Endodermal cell (in vitro differentiated cells): Measurements from ENCODE around the gene TBC1D19. TPM values are rescaled to one million over a fixed set of nuclear protein-coding genes. Genes with fewer than 3 reads are reported as not detected.

Source experiments
- DNase-seq: peaks from one replicate; pipeline ENCODE4 v3.0.0-alpha.2; 2017
- H3K27ac ChIP-seq: 2 replicates; pipeline ENCODE4 v1.5.1; 2013; ENCODE audit warnings: mild to moderate bottlenecking, low read depth, low read length, moderate library complexity
- H3K27me3 ChIP-seq: 2 replicates; pipeline ENCODE4 v1.6.1; 2013; ENCODE audit warnings: mild to moderate bottlenecking, low read length, moderate library complexity; ENCODE audit not compliant: insufficient read depth, control insufficient read depth, poor library complexity, severe bottlenecking
- H3K36me3 ChIP-seq: 2 replicates; pipeline ENCODE4 v1.7.0; 2013; ENCODE audit warnings: mild to moderate bottlenecking, low read length, moderate library complexity; ENCODE audit not compliant: control insufficient read depth, insufficient read depth
- H3K4me1 ChIP-seq: one replicate; pipeline ENCODE4 v1.7.0; 2013; ENCODE audit warnings: low read length; ENCODE audit not compliant: control insufficient read depth, insufficient read depth
- H3K4me3 ChIP-seq: 2 replicates; pipeline ENCODE4 v1.5.1; 2013; ENCODE audit warnings: mild to moderate bottlenecking, low read length, moderate library complexity
- H3K9ac ChIP-seq: 2 replicates; pipeline ENCODE4 v1.6.1; 2013; ENCODE audit warnings: mild to moderate bottlenecking, low read length, moderate library complexity; ENCODE audit not compliant: poor library complexity, severe bottlenecking; ENCODE audit errors: extremely low read depth
- H3K9me3 ChIP-seq: 2 replicates; pipeline ENCODE4 v1.6.1; 2013; ENCODE audit warnings: mild to moderate bottlenecking, low read length, moderate library complexity; ENCODE audit not compliant: control insufficient read depth
- H3K27ac Mint-ChIP-seq: 2 replicates; pipeline ENCODE4 v1.8.0; 2020; ENCODE audit warnings: mixed read lengths
- H3K27me3 Mint-ChIP-seq: 2 replicates; pipeline ENCODE4 v1.8.0; 2021; ENCODE audit warnings: mild to moderate bottlenecking, mixed read lengths; ENCODE audit not compliant: insufficient read depth
- H3K36me3 Mint-ChIP-seq: 2 replicates; pipeline ENCODE4 v1.8.0; 2020; ENCODE audit warnings: low read depth, mixed read lengths
- H3K4me1 Mint-ChIP-seq: 2 replicates; pipeline ENCODE4 v1.8.0; 2020; ENCODE audit warnings: mixed read lengths
- H3K4me3 Mint-ChIP-seq: 2 replicates; pipeline ENCODE4 v1.8.0; 2020; ENCODE audit warnings: mild to moderate bottlenecking, moderate library complexity, mixed read lengths
- H3K9me3 Mint-ChIP-seq: 2 replicates; pipeline ENCODE4 v1.8.0; 2020; ENCODE audit warnings: mild to moderate bottlenecking, mixed read lengths
- WGBS, 2 experiments: methylation state at CpG; one replicate each; pipeline versions ENCODE4 v1.1.5 to v1.1.7; 2013; ENCODE audit warnings: missing lambda C conversion rate in 2 of 2, mixed read lengths in 1 of 2; ENCODE audit not compliant: insufficient coverage in 1 of 2, insufficient read length in 1 of 2; 5-methylcytosine and 5-hydroxymethylcytosine counted together
- total RNA-seq, 2 donors: library from RNA; stranded (reverse); fragmentation: NEBNext Ultra II Directional in 1 of 2; extraction: Animal tissue kit (Norgen Biotek cat#: 25700) in 1 of 2; gene quantifications; 2 replicates in 1 of 2; 3 replicates in 1 of 2; pipeline ENCODE4 v1.2.1, GENCODE V29; 2021
- TF ChIP-seq, protein P1 (sequence below): fragments of 200-600 bp; sonication (generic); conservative IDR thresholded peaks from 2 replicates; pipeline ENCODE4 v1.5.0; 2021; ENCODE audit warnings: antibody characterized with exemption, mild to moderate bottlenecking

Gene TBC1D19
- total RNA-seq, 2 donors from 2014 or later, result 7.0 to 9.9 TPM

DNA sequence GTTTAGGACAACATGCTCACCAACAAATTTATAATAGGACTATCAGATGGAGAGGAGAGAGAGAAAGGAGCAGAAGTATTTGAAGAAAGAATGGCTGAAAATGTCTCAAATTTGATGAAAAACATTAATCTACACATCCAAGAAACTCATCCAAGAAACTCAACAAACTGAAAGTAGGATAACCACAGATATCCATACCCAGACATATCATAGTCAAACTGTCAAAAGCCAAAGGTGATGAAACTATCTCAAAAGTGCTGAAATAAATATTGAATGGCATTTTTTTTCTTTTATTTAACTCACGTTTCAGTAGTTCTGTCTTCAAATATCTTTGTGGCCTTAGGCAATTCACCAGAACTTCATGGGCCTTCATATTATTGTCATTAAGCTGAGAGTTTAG is 116.2 kb downstream of the TBC1D19 start:
- Mint-ChIP-seq H3K27ac (no peak overlapping the region), H3K36me3 (peaks cover 3% of the 10 kb centered on the region), H3K9me3 (peaks cover 13% of the 10 kb centered on the region), H3K4me3 (no peak overlapping the region), H3K4me1 (no peaks in the 10 kb centered on the region), H3K27me3 (no peaks in the 10 kb centered on the region)
- 92% methylated on average over 1 of the region's 1 CpG; no CpG with 5 or more reads in 1 of the 2 experiments for WGBS, 2 experiments
- TF ChIP-seq, protein P1, sequence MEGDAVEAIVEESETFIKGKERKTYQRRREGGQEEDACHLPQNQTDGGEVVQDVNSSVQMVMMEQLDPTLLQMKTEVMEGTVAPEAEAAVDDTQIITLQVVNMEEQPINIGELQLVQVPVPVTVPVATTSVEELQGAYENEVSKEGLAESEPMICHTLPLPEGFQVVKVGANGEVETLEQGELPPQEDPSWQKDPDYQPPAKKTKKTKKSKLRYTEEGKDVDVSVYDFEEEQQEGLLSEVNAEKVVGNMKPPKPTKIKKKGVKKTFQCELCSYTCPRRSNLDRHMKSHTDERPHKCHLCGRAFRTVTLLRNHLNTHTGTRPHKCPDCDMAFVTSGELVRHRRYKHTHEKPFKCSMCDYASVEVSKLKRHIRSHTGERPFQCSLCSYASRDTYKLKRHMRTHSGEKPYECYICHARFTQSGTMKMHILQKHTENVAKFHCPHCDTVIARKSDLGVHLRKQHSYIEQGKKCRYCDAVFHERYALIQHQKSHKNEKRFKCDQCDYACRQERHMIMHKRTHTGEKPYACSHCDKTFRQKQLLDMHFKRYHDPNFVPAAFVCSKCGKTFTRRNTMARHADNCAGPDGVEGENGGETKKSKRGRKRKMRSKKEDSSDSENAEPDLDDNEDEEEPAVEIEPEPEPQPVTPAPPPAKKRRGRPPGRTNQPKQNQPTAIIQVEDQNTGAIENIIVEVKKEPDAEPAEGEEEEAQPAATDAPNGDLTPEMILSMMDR, result no peak
- H3K4me1 ChIP-seq, result no peaks in the 10 kb centered on the region
- H3K27ac ChIP-seq, result no peak overlapping the region
- H3K27me3 ChIP-seq, result no peaks in the 10 kb centered on the region
- H3K4me3 ChIP-seq, result no peak overlapping the region
- no peak overlapping the region for H3K9ac ChIP-seq
- no peaks in the 10 kb centered on the region for H3K9me3 ChIP-seq
- DNase-seq, result no peak
- H3K36me3 ChIP-seq, result no peaks in the 10 kb centered on the region

DNA sequence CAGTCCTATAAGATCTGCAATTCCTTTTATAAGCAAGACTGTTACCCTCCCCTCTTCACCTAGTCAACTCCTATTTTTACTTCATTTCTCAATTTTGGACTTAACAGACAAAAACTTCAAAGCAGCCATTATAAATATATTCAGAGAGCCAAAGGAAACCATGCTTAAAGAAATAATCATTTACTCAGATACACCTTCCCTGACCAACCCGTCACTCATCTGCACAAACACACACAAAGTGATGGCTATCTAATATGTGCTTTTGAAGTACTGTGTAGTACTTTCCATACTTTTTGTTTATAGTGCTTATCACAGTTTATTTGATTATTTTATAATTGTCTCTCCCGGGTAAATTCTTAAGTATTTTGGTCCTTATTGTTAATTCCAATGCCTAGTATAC is 117.2 kb downstream of the TBC1D19 start:
- no peak overlapping the region for H3K9ac ChIP-seq
- no peaks in the 10 kb centered on the region for H3K4me1 ChIP-seq
- TF ChIP-seq, protein P1, result no peak
- no peaks in the 10 kb centered on the region for H3K9me3 ChIP-seq
- H3K36me3 Mint-ChIP-seq, result no peaks in the 10 kb centered on the region
- no peaks in the 10 kb centered on the region for H3K4me1 Mint-ChIP-seq
- H3K27ac ChIP-seq, result no peak overlapping the region
- no peak overlapping the region for H3K4me3 Mint-ChIP-seq
- peaks cover 10% of the 10 kb centered on the region for H3K9me3 Mint-ChIP-seq
- H3K27me3 Mint-ChIP-seq, result no peaks in the 10 kb centered on the region
- DNase-seq, result no peak
- no peak overlapping the region for H3K4me3 ChIP-seq
- H3K27ac Mint-ChIP-seq, result no peak overlapping the region
- no peaks in the 10 kb centered on the region for H3K36me3 ChIP-seq
- WGBS, 2 experiments, result 85% methylated on average over 1 of the region's 2 CpGs; no CpG with 5 or more reads in 1 of the 2 experiments
- no peaks in the 10 kb centered on the region for H3K27me3 ChIP-seq

DNA sequence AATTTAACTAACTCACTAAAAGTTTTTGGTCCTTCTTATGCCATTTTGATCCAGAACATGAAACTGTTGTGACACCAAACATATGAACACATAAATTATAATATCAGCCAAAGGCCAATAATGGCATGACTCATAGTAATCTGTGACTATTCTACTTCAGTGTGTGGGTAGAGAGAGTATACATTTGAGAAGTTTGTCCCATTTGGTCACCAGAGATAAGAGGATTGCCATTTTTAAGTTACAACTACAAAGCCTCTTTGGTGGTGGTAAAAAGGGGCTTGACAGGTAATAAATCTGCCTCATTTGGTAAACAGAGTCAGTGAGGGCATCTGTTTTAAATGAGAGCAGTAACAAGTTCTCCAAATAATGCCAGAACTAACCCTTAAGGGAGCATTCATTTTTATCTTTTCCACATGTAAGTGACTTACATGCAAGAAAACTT is 117.9 kb downstream of the TBC1D19 start:
- TF ChIP-seq, protein P1, result no peak
- Mint-ChIP-seq H3K27ac (no peak overlapping the region), H3K27me3 (no peaks in the 10 kb centered on the region), H3K4me1 (no peaks in the 10 kb centered on the region), H3K9me3 (peaks cover 10% of the 10 kb centered on the region), H3K36me3 (no peaks in the 10 kb centered on the region), H3K4me3 (no peak overlapping the region)
- Histone ChIP-seq H3K9me3 (no peaks in the 10 kb centered on the region), H3K27me3 (no peaks in the 10 kb centered on the region), H3K4me1 (no peaks in the 10 kb centered on the region), H3K27ac (no peak overlapping the region), H3K36me3 (no peaks in the 10 kb centered on the region), H3K9ac (no peak overlapping the region), H3K4me3 (no peak overlapping the region)
- DNase-seq, result no peak
